ENCODE data around the gene PHGDH. TPM values are rescaled to one million over a fixed set of nuclear protein-coding genes. Genes with fewer than 3 reads are reported as not detected.
A peak's percentile ranks its signal among the peaks of the same experiment; 100 is the strongest.

Gene PHGDH
- total and polyA plus RNA-seq, 2 of the 13 experiments (the other 11 are each of a cell fraction or from before 2014, with no cell fraction given) = 95.8 to 133 TPM

GRCh38 chr1:119729044-119729443, 17.3 kb downstream of the PHGDH start:
- Histone ChIP-seq H3K27me3 (ENCODE audit: control insufficient read depth in 1 of 2, insufficient read depth in 2 of 2, low read length in 2 of 2) (no peaks in the 10 kb centered on the region), H4K20me1 (ENCODE audit: insufficient read depth, low read length) (no peaks in the 10 kb centered on the region; the same call in none of the 2 replicates), H3K36me3 (replicated peaks in 1 of 2; ENCODE audit: control insufficient read depth in 1 of 2, insufficient read depth in 2 of 2, low read length in 2 of 2) (peaks cover 22 to 90% of the 10 kb centered on the region in 2 experiments), H3K79me2 (ENCODE audit: insufficient read depth, low read length) (peaks cover 6% of the 10 kb centered on the region), H3K9ac (ENCODE audit: insufficient read depth, low read depth, low read length) (no peak overlapping the region), H3K4me1 (ENCODE audit: insufficient read depth, low read length) (peaks cover 90% of the 10 kb centered on the region), H3K9me3 (ENCODE audit: low read length) (no peaks in the 10 kb centered on the region), H3K4me2 (ENCODE audit: low read depth, low read length) (peak overlapping the region; percentile 15; the same call in 1 of the 2 replicates), H3K4me3 (replicated peaks in 1 of 3; ENCODE audit: insufficient read depth in 1 of 3, low read depth in 2 of 3, low read length in 3 of 3) (no peak overlapping the region), H2AFZ (ENCODE audit: low read length) (no peak overlapping the region), H3K27ac (ENCODE audit: extremely low read length, insufficient read depth, low read length) (peak overlapping the region; percentile 66)
- intact Hi-C loops (cut with micrococcal nuclease; ENCODE audit: unreplicated experiment) = no loop called here
- CTCF ChIA-PET (ENCODE audit: low intra/inter-chr PET ratio, low total read pairs) = no interaction called here
- FAIRE-seq (peak; percentile 92), DNase-seq (ENCODE audit: low spot score) (peak; percentile 56), ATAC-seq (peak; percentile 66)
- in situ Hi-C loops (cut with HindIII; ENCODE audit: extremely low pct_ligation_motif_present, low pct_unique_long_range_greater_than_20kb) = no loop called here
- POLR2A ChIA-PET = interaction anchor here (5.0 kb wide), 1 partner anchor 17 kb away, joined by 24 read pairs; the partner anchor contains the start of gene PHGDH
- BruUV-seq (replicated peaks) = no TSS peak
- TF ChIP-seq ZNF263 (CRISPR knock-in tag; IDR thresholded peaks at IDR 0.05) (peak; percentile 96), TP53 (CRISPR knock-in tag; conservative IDR thresholded peaks at IDR 0.05) (no peak), NKX3-1 (CRISPR knock-in tag; IDR thresholded peaks at IDR 0.05) (no peak), ZBTB14 (CRISPR knock-in tag; IDR thresholded peaks at IDR 0.05) (no peak), HHEX (CRISPR knock-in tag; IDR thresholded peaks at IDR 0.05) (peak; percentile 44), RXRA (CRISPR knock-in tag; IDR thresholded peaks at IDR 0.05) (peak; percentile 64; the same call in 1 of the 2 replicates), RARA (CRISPR knock-in tag; IDR thresholded peaks at IDR 0.05) (peak; percentile 79), KLF11 (CRISPR knock-in tag; IDR thresholded peaks at IDR 0.05) (no peak), ARID5B (CRISPR knock-in tag; IDR thresholded peaks at IDR 0.05) (peak; percentile 89), PHF21A (CRISPR knock-in tag; IDR thresholded peaks at IDR 0.05) (peak; percentile 61), NCOR1 (IDR thresholded peaks at IDR 0.05; ENCODE audit: borderline replicate concordance, low read length) (peak; percentile 75; the same call in 1 of the 2 replicates), ZNF609 (CRISPR knock-in tag; IDR thresholded peaks at IDR 0.05; ENCODE audit: borderline replicate concordance) (peak; percentile 42; the same call in 1 of the 2 replicates)
- TF ChIP-seq, protein P1, sequence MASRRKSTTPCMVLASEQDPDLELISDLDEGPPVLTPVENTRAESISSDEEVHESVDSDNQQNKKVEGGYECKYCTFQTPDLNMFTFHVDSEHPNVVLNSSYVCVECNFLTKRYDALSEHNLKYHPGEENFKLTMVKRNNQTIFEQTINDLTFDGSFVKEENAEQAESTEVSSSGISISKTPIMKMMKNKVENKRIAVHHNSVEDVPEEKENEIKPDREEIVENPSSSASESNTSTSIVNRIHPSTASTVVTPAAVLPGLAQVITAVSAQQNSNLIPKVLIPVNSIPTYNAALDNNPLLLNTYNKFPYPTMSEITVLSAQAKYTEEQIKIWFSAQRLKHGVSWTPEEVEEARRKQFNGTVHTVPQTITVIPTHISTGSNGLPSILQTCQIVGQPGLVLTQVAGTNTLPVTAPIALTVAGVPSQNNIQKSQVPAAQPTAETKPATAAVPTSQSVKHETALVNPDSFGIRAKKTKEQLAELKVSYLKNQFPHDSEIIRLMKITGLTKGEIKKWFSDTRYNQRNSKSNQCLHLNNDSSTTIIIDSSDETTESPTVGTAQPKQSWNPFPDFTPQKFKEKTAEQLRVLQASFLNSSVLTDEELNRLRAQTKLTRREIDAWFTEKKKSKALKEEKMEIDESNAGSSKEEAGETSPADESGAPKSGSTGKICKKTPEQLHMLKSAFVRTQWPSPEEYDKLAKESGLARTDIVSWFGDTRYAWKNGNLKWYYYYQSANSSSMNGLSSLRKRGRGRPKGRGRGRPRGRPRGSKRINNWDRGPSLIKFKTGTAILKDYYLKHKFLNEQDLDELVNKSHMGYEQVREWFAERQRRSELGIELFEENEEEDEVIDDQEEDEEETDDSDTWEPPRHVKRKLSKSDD (CRISPR knock-in tag; IDR thresholded peaks at IDR 0.05; ENCODE audit: low read depth) = no peak

All from HepG2 (cell line).